Vagina (tissue), 2 donors: ENCODE results near the gene TTLL3. TPM values are rescaled to one million over a fixed set of nuclear protein-coding genes. Genes with fewer than 3 reads are reported as not detected.
A peak's percentile ranks its signal among the peaks of the same experiment; 100 is the strongest.

Experiments
- DNase-seq, 2 donors: peaks; one replicate each; pipeline ENCODE4 v3.0.0-alpha.2; 2017; ENCODE audit errors: extremely low spot score in 2 of 2
- H3K27ac ChIP-seq: fragments of 200-600 bp; sonication (generic); one replicate; pipeline ENCODE4 v1.5.1; 2019
- H3K27me3 ChIP-seq: fragments of 200-600 bp; sonication (generic); one replicate; pipeline ENCODE4 v1.5.1; 2019
- H3K36me3 ChIP-seq, 2 donors: fragments of 200-600 bp; sonication (generic); one replicate each; pipeline ENCODE4 v1.5.1; 2017 to 2019
- H3K4me1 ChIP-seq: fragments of 200-600 bp; sonication (generic); one replicate; pipeline ENCODE4 v1.5.1; 2019
- H3K4me3 ChIP-seq, 2 donors: fragments of 200-600 bp; sonication (generic); 1 replicate in 1 of 2; 2 replicates in 1 of 2; pipeline ENCODE4 v1.5.1; 2016 to 2019
- H3K9me3 ChIP-seq: fragments of 200-600 bp; sonication (generic); one replicate; pipeline ENCODE4 v1.5.1; 2019
- POLR2A ChIP-seq, 2 donors: fragments of 450-650 bp; IDR thresholded peaks; one replicate each; pipeline ENCODE4 v1.6.1; 2017; ENCODE audit warnings: antibody characterized with exemption in 2 of 2, mild to moderate bottlenecking in 2 of 2, moderate library complexity in 2 of 2
- POLR2AphosphoS5 ChIP-seq, 2 donors: sonication (generic); formaldehyde crosslinking; IDR thresholded peaks; one replicate each; pipeline ENCODE4 v1.9.0; 2017; ENCODE audit warnings: antibody characterized with exemption in 2 of 2, mild to moderate bottlenecking in 2 of 2, low read depth in 1 of 2; ENCODE audit not compliant: insufficient read depth in 1 of 2
- intact Hi-C: fragments of 100-400 bp; cut with DNase I; formaldehyde crosslinking; loops from one replicate; pipeline ENCODE4 v1.15.1; 2023
- total RNA-seq: library from RNA; depleted of rRNA; stranded (reverse); fragments of >200 nt; gene quantifications from one replicate; pipeline ENCODE4 v1.2.3, GENCODE V29; 2016
- TF ChIP-seq, protein P1 (sequence below), 3 experiments: fragments of 450-650 bp in 2 of 3; fragments of 200-600 bp in 1 of 3; sonication (generic) in 1 of 3; IDR thresholded peaks; one replicate each; pipeline ENCODE4 v1.5.1; 2017 to 2019; ENCODE audit warnings: antibody characterized with exemption in 3 of 3, mild to moderate bottlenecking in 2 of 3, moderate library complexity in 2 of 3

TTLL3 gene
- total RNA-seq, 1 donor from 2014 or later = 73.4 TPM

- H3K4me3 ChIP-seq = no peak overlapping the region
- TF ChIP-seq POLR2A (IDR thresholded peaks at IDR 0.05) (no peak), POLR2AphosphoS5 (IDR thresholded peaks at IDR 0.05; ENCODE audit: insufficient read depth in 1 of 2, low read depth in 1 of 2) (no peak)
- TF ChIP-seq, protein P1, sequence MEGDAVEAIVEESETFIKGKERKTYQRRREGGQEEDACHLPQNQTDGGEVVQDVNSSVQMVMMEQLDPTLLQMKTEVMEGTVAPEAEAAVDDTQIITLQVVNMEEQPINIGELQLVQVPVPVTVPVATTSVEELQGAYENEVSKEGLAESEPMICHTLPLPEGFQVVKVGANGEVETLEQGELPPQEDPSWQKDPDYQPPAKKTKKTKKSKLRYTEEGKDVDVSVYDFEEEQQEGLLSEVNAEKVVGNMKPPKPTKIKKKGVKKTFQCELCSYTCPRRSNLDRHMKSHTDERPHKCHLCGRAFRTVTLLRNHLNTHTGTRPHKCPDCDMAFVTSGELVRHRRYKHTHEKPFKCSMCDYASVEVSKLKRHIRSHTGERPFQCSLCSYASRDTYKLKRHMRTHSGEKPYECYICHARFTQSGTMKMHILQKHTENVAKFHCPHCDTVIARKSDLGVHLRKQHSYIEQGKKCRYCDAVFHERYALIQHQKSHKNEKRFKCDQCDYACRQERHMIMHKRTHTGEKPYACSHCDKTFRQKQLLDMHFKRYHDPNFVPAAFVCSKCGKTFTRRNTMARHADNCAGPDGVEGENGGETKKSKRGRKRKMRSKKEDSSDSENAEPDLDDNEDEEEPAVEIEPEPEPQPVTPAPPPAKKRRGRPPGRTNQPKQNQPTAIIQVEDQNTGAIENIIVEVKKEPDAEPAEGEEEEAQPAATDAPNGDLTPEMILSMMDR (IDR thresholded peaks at IDR 0.05) = no peak
- peaks cover 19% of the 10 kb centered on the region for H3K4me1 ChIP-seq
- intact Hi-C loops = loop anchor here (10.0 kb wide), 1 partner anchor 128 kb away; the partner anchor contains the start of gene CRELD1
- no peaks in the 10 kb centered on the region for H3K27me3 ChIP-seq
- H3K9me3 ChIP-seq = no peaks in the 10 kb centered on the region
- peaks cover 0 to 46% of the 10 kb centered on the region in 2 donors for H3K36me3 ChIP-seq
- no peak for DNase-seq
- H3K27ac ChIP-seq = no peak overlapping the region
These were observed 3.1 kb upstream of the TTLL3 start for GRCh38 chr3:9806688-9807589.

GRCh38 chr3:9807981-9808344 lies 2.1 kb upstream of the TTLL3 start:
- DNase-seq = no peak
- Histone ChIP-seq H3K4me3 (no peak overlapping the region), H3K27me3 (no peaks in the 10 kb centered on the region), H3K36me3 (peaks cover 0 to 42% of the 10 kb centered on the region in 2 donors), H3K4me1 (peaks cover 19% of the 10 kb centered on the region), H3K9me3 (no peaks in the 10 kb centered on the region), H3K27ac (no peak overlapping the region)
- intact Hi-C loops = loop anchor here (10.0 kb wide), 1 partner anchor 127 kb away; the partner anchor contains the start of gene CRELD1
- TF ChIP-seq, protein P1 (IDR thresholded peaks at IDR 0.05) = no peak
- no peak for TF ChIP-seq POLR2A (IDR thresholded peaks at IDR 0.05)
- TF ChIP-seq POLR2AphosphoS5 (IDR thresholded peaks at IDR 0.05; ENCODE audit: insufficient read depth in 1 of 2, low read depth in 1 of 2) = no peak

GRCh38 chr3:9808345-9809037 lies 1.6 kb upstream of the TTLL3 start:
- no peak for DNase-seq
- Histone ChIP-seq H3K4me1 (peaks cover 19% of the 10 kb centered on the region), H3K9me3 (no peaks in the 10 kb centered on the region), H3K27me3 (no peaks in the 10 kb centered on the region), H3K27ac (peak overlapping the region; percentile 94), H3K36me3 (peaks cover 0 to 42% of the 10 kb centered on the region in 2 donors), H3K4me3 (no peak overlapping the region)
- intact Hi-C loops = loop anchor here (10.0 kb wide), 1 partner anchor 126 kb away; the partner anchor contains the start of gene CRELD1
- TF ChIP-seq, protein P1 (IDR thresholded peaks at IDR 0.05) = no peak
- TF ChIP-seq POLR2AphosphoS5 (IDR thresholded peaks at IDR 0.05; ENCODE audit: insufficient read depth in 1 of 2, low read depth in 1 of 2) (no peak), POLR2A (IDR thresholded peaks at IDR 0.05) (no peak)

GRCh38 chr3:9809239-9809614 lies 835 bp upstream of the TTLL3 start:
- peaks cover 0 to 42% of the 10 kb centered on the region in 2 donors for H3K36me3 ChIP-seq
- H3K27ac ChIP-seq = peak overlapping the region; percentile 94
- no peaks in the 10 kb centered on the region for H3K9me3 ChIP-seq
- peak overlapping the region; percentile 62 to 68 for H3K4me3 ChIP-seq
- DNase-seq = no peak
- peaks cover 19% of the 10 kb centered on the region for H3K4me1 ChIP-seq
- intact Hi-C loops = loop anchor here (10.0 kb wide), 1 partner anchor 126 kb away; the partner anchor contains the start of gene CRELD1
- TF ChIP-seq, protein P1 (IDR thresholded peaks at IDR 0.05) = no peak
- TF ChIP-seq POLR2A (IDR thresholded peaks at IDR 0.05) (no peak), POLR2AphosphoS5 (IDR thresholded peaks at IDR 0.05; ENCODE audit: insufficient read depth in 1 of 2, low read depth in 1 of 2) (no peak)
- no peaks in the 10 kb centered on the region for H3K27me3 ChIP-seq
